A673 (cell line): Measurements from ENCODE around the gene SHROOM3. TPM values are rescaled to one million over a fixed set of nuclear protein-coding genes. Genes with fewer than 3 reads are reported as not detected.

ENCODE experiments used
- BruUV-seq: library from RNA; stranded (reverse); fragments of 400-500 nt; replicated peaks from 2 replicates; lab custom pipeline; 2021; lab: Mats Ljungman, UMichigan
- CTCF ChIA-PET: fragments of 300-600 bp; sonication (Branson Sonifier 250); formaldehyde crosslinking; loops from one replicate; lab custom pipeline; 2022; ENCODE audit warnings: antibody characterized with exemption; lab: Charles Lee
- POLR2A ChIA-PET: fragments of 300-600 bp; sonication (Branson Sonifier 250); formaldehyde crosslinking; loops from one replicate; lab custom pipeline; 2022; ENCODE audit warnings: antibody characterized with exemption; ENCODE audit not compliant: low non-redundant PET; lab: Charles Lee
- DNase-seq: peaks from one replicate; pipeline ENCODE4 v3.0.0-alpha.2; 2015; ENCODE audit warnings: low spot score
- H3K27ac ChIP-seq: fragments of 200-600 bp; sonication (generic); 2 replicates; pipeline ENCODE4 v1.5.1; 2016; ENCODE audit warnings: mixed run types, low read depth, mild to moderate bottlenecking, mixed read lengths, antibody characterized with exemption, low read length; ENCODE audit not compliant: poor library complexity, severe bottlenecking
- H3K27me3 ChIP-seq: fragments of 200-600 bp; sonication (generic); replicated peaks from 2 replicates; pipeline ENCODE4 v1.6.1; 2017; ENCODE audit warnings: mixed run types, low read depth, mild to moderate bottlenecking, mixed read lengths, antibody characterized with exemption, low read length; ENCODE audit not compliant: insufficient read depth, poor library complexity
- H3K36me3 ChIP-seq: fragments of 200-600 bp; sonication (generic); 2 replicates; pipeline ENCODE4 v1.6.1; 2016; ENCODE audit warnings: mixed run types, mild to moderate bottlenecking, mixed read lengths, antibody characterized with exemption, low read length; ENCODE audit not compliant: insufficient read depth, poor library complexity, severe bottlenecking
- H3K4me1 ChIP-seq: fragments of 200-600 bp; sonication (generic); 2 replicates; pipeline ENCODE4 v1.6.1; 2017; ENCODE audit warnings: mixed run types, mild to moderate bottlenecking, mixed read lengths, antibody characterized with exemption, low read length; ENCODE audit not compliant: insufficient read depth, poor library complexity, severe bottlenecking
- H3K4me3 ChIP-seq: fragments of 200-600 bp; sonication (generic); 2 replicates; pipeline ENCODE4 v1.5.1; 2016; ENCODE audit warnings: low read depth, mixed run types, mild to moderate bottlenecking, mixed read lengths, low read length; ENCODE audit not compliant: poor library complexity, severe bottlenecking
- H3K9me3 ChIP-seq: fragments of 200-600 bp; sonication (generic); 2 replicates; pipeline ENCODE4 v1.6.1; 2016; ENCODE audit warnings: mixed run types, low read depth, mild to moderate bottlenecking, mixed read lengths, antibody characterized with exemption, low read length; ENCODE audit not compliant: poor library complexity, severe bottlenecking
- CTCF ChIP-seq: fragments of 300-800, 200-600 bp; sonication (generic); conservative IDR thresholded peaks from 2 replicates; pipeline ENCODE4 v1.5.1; 2017; ENCODE audit warnings: low read depth, mild to moderate bottlenecking, antibody characterized with exemption, low read length, moderate library complexity, mixed read lengths
- EZH2 ChIP-seq: fragments of 200-600 bp; sonication (generic); IDR thresholded peaks from 2 replicates; pipeline ENCODE4 v1.6.1; 2017; ENCODE audit warnings: borderline replicate concordance, low read depth, mild to moderate bottlenecking, mixed read lengths, antibody characterized with exemption, low read length; ENCODE audit not compliant: poor library complexity, severe bottlenecking
- intact Hi-C: fragments of 100-400 bp; cut with micrococcal nuclease; formaldehyde crosslinking; loops from one replicate; pipeline ENCODE4 v1.10.0; 2022; ENCODE audit not compliant: unreplicated experiment
- total RNA-seq: library from RNA; stranded (reverse); gene quantifications from 2 replicates; pipeline ENCODE4 v1.2.3, GENCODE V29; 2021

The SHROOM3 gene
- total RNA-seq, 1 experiment from 2014 or later = 9.3 TPM

GRCh38 chr4:76525751-76526150 is 90.7 kb downstream of the SHROOM3 start:
- H3K36me3 ChIP-seq = no peaks in the 10 kb centered on the region
- CTCF ChIA-PET = no interaction called here
- no peak overlapping the region for H3K27ac ChIP-seq

GRCh38 chr4:76526585-76526990 is 91.6 kb downstream of the SHROOM3 start:
- BruUV-seq = no TSS peak
- DNase-seq = no peak
- Histone ChIP-seq H3K27me3 (no peaks in the 10 kb centered on the region), H3K27ac (no peak overlapping the region), H3K9me3 (no peaks in the 10 kb centered on the region), H3K4me1 (no peaks in the 10 kb centered on the region), H3K36me3 (no peaks in the 10 kb centered on the region), H3K4me3 (no peak overlapping the region)
- intact Hi-C loops = no loop called here
- ChIA-PET POLR2A (no interaction called here), CTCF (no interaction called here)
- TF ChIP-seq CTCF (no peak), EZH2 (no peak)

More at GRCh38 chr4:76525751-76526150, 90.7 kb downstream of the SHROOM3 start:
- intact Hi-C loops = no loop called here
- no peaks in the 10 kb centered on the region for H3K9me3 ChIP-seq
- no peak overlapping the region for H3K4me3 ChIP-seq
- TF ChIP-seq CTCF = no peak
- TF ChIP-seq EZH2 = no peak
- no peak for DNase-seq
- H3K4me1 ChIP-seq = no peaks in the 10 kb centered on the region
- POLR2A ChIA-PET = no interaction called here
- H3K27me3 ChIP-seq = no peaks in the 10 kb centered on the region
- no TSS peak for BruUV-seq

GRCh38 chr4:76527666-76528065 is 92.6 kb downstream of the SHROOM3 start:
- CTCF ChIA-PET = no interaction called here
- no TSS peak for BruUV-seq
- no peak overlapping the region for H3K27ac ChIP-seq

More at GRCh38 chr4:76527666-76528065, 92.6 kb downstream of the SHROOM3 start:
- POLR2A ChIA-PET = no interaction called here
- Histone ChIP-seq H3K27me3 (no peaks in the 10 kb centered on the region), H3K4me1 (no peaks in the 10 kb centered on the region), H3K4me3 (no peak overlapping the region), H3K9me3 (no peaks in the 10 kb centered on the region), H3K36me3 (no peaks in the 10 kb centered on the region)
- no peak for DNase-seq
- intact Hi-C loops = no loop called here
- TF ChIP-seq CTCF = no peak
- no peak for TF ChIP-seq EZH2
